ENCODE results near the gene MYH10.

The MYH10 gene

DNA sequence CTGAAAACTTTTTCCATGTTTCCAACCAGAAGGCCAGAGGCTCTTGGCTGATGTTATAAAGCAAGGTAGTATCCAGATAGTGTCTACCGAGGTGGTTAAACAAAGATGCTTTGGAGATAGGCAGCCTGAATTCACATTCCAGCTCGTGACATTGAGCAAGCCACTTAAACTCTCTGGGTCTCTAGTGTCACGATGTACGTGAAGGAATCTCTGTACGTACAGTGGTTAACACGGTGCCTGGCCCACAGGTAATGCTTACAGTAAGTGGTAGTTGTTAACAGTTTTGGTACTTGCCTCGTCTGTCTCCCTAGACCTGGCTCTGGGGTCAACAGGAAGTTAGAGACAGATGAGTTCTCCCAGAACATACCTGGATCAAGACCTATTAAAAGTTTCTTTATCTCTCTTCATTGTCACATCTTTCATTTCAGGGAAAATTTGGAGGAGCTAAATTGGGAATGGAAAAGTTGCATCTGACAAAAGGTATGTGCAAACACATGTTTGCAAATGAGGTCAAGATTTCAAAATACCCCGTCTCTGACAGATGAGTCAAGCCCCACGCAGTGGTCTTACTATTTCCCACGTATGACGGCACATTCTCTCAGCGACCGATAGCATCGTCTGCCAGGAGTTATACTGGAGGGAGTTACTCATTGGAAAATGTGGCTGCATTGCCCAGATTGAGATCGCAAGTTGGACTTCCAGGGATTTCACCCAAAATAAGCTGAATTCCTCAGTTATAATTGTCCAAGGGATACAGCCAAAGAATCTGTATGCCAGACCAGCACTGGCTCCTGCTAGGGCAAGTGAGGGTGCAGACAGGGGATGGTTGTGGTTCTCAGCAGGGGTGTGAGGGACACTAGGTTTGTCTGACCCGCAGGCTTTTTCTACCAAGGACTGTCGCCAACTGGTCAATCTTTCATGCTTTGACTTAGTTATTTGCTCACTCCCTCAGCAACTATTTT lies 18.9 kb upstream of the MYH10 start:
- no peak for DNase-seq (ENCODE audit: low read depth in 2 of 2)

DNA sequence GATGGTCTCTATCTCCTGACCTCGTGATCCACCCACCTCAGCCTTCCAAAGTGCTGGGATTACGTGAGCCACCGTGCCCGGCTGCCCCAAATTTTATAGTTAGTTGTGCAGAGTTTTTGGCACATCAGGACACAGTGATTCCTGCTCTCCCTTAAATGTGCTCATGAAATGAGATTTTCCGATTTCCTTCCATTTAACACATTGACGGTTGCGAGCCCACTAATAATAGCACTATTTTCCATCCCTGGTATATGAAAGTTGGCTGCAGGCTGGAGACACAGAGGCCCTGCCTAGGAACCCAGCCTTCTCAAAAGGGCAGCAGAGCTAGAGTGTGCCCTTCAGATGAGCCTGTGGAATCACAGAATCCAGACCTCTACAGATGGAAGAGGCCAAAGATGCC lies 17.4 kb upstream of the MYH10 start:
- no peak for DNase-seq (ENCODE audit: low read depth in 2 of 2)

DNA sequence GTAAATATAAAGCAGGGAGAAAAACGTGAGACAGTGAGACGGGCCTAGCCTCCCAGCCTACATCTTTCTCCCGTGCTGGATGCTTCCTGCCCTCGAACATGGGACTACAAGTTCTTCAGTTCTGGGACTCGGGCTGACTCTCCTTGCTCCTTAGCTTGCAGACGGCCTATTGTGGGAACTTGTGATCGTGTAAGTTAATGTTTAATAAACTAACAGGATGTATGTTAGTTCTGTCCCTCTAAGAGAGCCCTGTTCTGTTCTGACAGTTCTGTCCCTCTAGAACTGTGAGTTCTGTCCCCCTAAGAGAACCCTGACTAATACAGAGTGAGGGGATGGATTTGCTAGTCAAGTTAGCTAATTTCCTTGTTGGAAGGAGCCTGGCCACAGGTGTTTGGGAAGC lies 16.7 kb upstream of the MYH10 start:
- DNase-seq (ENCODE audit: low read depth in 2 of 2): no peak

DNA sequence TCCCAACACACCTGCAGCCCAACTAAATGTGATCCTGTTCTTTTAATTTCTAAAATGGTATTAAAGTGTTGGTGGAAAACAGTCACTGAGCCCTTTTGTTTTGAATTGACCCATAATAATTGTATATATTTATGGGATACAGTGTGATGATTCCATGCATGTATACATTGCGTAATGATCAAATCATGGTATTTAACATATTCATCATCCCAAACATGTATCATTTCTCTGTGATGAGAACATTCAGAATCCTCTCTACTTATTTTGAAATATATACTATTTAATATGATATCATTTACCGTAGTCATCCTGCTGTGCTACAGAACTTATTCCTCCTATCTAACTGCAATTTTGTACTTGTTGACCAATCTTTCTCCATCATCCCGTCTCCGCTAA lies 14.0 kb upstream of the MYH10 start:
- no peak for DNase-seq (ENCODE audit: low read depth in 2 of 2)

DNA sequence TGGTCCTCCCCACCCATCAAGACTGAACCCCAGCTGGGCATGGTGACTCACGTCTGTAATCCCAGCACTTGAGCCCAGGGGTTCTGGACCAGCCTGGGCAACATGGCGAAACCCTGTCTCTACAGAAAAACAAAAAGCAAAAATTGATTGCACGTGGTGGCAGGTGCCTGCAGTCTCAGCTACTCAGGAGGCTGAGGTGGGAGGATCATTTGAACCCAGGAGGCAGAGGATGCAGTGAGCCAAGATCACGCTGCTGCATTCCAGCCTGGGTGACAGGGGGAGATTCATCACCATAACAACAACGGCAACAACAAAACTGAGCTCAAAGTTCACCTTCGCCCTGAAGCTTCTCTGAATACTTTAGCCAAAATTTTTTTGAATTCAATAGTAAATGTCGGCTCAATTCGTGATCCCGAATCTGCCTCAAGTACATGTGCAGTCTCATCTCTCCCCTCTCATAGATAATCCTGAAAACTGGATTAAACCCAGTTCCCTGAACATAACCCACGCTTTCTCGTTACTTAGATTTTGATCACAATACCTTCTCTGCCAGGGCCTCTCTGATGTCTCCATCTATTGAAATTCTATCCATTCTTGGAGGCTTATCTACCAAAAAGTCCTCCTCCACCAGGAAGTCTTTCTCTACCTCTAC lies 13.5 kb upstream of the MYH10 start:
- DNase-seq (ENCODE audit: low read depth in 2 of 2): no peak

DNA sequence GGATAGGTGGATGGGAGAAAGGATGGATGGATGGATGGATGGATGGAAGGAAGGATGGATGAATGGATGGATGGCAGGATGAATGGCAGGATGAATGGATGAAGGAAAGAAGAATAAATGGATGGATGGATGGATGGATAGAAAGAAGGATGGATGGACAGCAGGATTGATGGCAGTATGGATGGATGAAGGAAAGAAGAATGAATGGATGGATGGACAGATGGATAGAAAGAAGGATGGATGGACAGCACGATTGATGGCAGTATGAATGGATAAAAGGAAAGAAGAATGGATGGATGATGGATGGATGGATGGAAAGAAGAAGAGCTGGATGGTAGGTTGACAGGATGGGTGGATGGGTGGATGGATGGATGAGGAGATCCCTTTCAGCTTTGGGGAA lies 9.2 kb upstream of the MYH10 start:
- no peak for DNase-seq (ENCODE audit: low read depth in 2 of 2)

DNA sequence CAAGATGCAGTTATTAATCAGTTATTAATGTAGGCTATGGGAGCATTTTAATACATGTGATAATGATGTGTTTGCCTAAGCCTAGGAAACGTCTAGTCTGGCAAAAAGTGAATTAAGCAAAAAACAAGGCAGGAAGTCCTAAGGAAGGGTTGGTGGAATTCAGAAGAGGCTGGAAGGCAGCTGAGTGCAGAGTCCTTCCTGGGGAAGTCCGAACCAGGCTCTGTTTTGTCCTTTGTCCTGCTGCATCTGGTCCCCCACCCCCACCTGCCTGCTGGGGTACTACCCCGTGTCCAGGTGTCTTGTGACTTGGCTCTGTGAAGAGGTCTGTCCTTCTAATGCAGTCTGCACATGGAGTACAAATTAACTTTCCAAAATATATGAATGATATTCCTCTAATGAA lies 1.5 kb upstream of the MYH10 start:
- DNase-seq (ENCODE audit: low read depth in 2 of 2): no peak

DNA sequence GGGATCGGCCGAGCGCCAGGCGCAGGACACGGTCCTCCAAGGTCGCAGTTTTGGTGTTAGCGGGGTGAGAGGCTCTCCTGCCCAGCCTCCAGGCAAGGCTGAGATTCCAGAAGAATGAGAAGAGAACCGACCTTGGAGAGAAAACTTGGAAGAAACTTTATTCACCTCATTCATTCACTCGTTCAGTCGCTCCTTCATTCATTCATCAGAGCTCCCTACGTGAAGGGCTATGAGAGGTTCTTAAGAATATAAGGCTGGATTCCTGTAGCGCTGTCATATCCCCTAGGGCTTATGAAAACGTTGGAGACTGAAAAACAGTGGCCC lies 991 bp upstream of the MYH10 start:
- no peak for DNase-seq (ENCODE audit: low read depth in 2 of 2)

DNA sequence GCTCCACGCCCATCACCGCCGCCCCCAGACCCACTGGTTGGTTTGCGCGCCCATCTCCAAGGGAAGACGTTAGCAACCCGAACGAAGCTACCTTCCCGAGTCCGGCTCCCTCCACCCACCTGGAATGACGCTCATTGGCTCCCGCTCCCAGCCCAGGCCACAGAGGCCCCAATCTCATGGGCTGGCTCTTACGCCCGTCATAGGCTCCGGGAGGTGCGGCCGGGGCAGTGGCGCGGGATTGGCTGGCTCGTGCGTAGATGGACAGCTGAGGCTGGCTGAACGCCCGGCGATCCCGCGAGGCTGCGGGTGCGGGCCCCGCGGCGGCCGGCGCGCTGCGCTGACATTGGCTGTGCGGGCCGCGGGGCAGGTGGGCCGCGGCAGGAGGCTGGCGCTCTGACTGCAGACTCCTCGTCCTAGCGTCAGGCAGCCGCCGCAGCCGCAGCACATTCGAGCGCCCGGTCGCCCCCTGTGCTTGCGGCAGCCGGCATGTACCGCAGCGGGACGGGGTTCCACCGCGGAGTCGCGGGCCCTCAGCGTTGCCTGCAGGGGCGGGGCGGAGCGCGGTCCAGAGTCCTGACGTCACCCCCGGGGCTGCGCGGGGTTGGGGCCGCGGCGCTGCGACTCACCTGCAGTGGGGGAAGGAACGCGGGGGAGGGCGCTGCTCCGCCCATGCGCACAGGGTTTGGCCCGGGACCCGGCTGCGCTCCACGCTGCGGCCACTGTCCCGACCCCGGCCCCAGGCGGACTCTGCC lies 453 bp upstream of the MYH10 start:
- DNase-seq (ENCODE audit: low read depth in 2 of 2): peak; percentile 90 to 91

DNA sequence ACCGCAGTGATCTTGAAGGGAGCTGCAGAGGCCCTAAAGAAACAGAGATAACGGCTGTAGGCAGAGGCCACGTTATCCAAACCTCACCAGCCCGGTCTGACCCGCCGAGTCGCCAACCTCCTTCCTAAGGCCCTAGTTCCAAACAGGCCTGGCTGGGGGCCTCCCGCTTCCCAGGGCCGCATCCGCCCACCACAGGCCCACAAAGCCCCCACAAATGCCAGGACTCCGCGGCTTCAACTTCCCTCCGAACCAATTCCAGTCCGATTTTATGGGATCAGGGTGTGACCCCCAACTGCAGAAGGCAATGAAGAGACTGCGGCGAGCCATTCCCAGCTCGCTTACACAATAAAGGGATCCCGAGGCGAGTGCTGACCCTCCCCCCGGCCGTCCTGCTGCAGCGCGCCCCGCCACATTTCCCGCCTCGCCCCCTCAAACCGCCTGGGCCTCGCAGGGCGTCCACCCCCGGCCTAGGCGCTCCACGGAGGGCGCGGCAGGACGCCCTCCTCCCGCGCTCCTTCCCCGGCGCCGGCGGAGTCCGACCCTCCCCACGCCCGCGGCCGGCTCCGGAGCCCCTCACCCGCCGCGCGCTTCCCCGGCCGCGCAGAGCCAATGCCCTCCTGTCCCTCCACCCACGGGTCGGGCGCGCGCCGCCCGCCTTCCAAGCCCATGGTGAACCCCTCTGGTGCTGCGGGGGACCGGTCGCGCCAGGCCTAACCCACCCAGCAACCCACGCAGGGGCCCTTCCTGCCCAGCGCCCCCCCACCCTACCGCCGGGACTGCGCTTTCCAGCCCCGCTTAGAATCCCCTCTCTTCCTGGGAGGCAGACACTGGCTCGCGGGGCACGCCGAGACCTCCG lies 926 bp downstream of the MYH10 start:
- DNase-seq (ENCODE audit: low read depth in 2 of 2): no peak

DNA sequence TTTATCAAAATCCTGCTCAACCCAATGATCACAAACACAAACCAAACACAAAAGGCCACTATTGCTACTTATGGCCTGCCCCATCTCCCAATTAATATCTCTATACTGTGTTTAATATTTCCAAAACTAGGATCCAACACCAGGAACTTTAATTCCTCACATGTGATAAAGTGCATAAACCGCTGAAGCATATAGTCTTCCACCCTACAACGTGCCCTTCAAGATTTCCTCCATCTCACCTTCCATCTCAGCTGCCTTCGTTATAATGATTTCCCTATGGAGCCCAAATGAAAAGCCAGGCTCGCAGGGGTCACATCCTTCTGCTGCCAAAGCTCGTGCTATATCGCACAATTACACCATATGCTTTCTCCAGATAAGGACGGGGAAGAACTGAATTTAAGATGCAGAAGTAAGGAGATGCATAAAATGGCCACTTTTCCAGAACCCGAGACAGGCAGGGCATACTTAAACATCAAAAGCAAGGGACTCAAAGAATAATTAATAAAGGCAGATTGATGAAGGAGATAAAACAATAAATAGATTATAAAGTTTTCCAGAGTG lies 1.8 kb downstream of the MYH10 start:
- DNase-seq (ENCODE audit: low read depth in 2 of 2): no peak

DNA sequence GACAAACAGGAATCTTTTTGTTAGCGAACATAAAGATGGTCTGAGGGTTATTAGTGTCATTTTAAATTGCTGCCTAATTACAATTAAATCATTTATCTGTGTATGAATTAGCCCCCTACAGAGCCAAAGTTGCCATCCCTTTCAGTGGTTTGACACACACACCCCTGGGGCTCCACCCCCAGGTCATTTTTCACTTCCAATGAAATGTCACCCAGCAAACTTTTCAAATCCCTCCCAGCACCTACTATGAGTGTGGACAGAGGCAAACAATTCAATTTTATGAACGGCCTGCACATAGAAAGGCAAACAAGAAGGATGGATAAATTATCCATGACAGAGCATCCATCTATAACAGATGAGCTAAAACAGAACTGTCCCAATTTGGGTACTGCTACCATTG lies 2.4 kb downstream of the MYH10 start:
- DNase-seq (ENCODE audit: low read depth in 2 of 2): no peak

DNA sequence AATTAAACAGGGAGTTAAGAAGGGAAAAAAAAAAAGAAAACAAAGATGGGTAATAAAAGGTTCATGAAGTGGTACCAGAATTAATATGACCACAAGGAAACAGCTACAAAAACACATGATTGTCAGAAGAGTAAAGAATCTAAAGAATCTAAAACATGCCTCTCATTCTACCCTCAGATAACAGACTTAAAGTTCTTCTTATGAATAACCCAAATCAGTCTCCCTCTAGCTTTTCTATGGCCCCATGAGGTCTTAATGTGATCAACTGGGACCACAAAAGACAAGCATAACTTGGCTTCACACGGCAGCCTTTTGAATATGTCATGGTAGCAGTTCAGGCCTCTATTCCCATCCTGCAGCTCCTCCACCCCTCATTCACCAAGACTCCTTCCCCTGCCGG lies 6.9 kb downstream of the MYH10 start:
- no peak for DNase-seq (ENCODE audit: low read depth in 2 of 2)

DNA sequence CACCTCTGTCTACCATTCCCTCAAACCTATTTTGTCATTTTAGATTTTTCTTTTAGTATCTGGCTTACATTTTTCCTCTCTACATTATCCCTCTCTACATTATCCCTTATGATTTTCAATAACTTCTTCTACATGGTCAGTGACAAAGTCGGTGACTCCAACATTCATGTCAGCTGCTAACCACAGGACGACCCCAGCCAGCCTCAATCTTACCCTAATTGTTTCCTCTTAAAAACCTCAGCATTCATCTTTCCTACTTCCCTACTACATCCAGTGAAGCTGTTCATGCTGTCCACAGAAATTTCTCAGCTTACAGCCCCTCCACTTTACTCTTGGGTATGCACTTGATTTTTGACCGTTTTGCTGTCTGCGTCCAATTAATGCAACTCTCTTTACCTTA lies 8.3 kb downstream of the MYH10 start:
- DNase-seq (ENCODE audit: low read depth in 2 of 2): no peak

DNA sequence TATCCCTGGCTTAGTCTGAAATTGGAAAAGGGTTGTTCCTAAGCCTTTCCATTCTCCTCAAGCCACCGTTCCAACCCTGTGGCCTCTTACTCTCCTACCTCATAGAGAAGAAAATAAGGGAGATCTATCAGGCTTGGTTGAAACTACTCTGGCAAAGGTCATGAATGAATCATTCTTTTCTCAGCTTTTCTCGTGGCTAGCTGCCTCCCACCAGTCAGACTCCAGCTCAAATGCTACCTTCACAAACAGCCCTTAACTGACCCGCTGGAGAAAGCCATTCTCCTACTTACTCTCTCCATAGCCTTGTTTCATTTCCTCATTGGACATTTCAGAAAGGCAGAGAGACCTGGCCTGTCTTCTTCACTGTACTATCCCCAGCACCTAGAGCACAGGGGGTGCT lies 8.9 kb downstream of the MYH10 start:
- no peak for DNase-seq (ENCODE audit: low read depth in 2 of 2)

DNA sequence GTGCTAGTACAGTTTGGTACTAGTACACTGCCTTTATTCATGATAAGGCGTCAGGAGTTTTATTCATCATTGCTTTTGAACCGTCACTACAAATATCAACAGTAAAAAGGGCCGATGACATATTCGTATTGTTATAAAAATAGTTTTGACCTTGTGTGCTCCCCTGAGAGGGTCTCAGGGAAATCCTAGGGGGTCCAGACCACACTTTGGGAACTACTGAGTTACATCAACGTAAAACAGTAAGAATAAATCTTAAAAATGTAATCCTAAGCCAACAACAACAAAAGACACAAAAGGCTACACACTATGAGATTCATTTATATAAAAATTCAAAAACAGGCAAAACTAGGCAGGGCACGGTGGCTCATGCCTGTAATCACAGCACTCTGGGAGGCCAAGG lies 11.2 kb downstream of the MYH10 start:
- DNase-seq (ENCODE audit: low read depth in 2 of 2): no peak

DNA sequence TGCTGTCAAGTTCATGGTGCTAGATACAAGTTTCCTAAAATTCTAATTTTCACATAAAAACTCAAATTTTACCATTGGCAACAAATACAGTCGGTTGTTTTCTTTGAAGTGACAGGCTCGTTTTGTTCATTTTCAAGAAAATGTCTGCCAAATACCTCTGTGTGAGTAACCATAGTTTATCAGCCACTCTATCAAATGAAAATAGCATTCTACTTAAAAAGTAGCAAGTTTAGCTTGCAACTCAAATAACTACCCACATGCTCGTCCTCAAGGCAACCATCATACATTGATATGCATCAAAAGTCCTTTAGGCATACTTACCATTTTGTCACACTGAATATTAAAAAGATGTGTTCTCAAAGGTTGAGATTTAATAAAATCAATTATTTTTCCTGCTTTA lies 11.7 kb downstream of the MYH10 start:
- no peak for DNase-seq (ENCODE audit: low read depth in 2 of 2)

DNA sequence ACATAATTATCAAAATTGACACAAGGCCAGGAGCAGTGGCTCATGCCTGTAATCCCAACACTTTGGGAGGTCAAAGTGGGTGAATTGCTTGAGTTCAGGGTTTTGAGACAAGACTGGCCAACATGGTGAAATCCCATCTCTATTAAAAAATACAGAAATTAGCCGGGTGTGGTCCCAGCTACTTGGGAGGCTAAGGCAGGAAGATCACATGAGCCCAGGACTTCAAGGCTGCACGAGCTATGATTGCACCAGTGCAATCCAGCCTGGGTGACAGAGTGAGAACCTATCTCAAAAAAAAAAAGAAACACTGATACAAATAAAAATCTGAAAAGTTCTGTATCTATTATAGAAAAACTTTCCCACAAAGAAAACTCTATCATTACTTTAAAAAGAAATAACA lies 15.5 kb downstream of the MYH10 start:
- DNase-seq (ENCODE audit: low read depth in 2 of 2): no peak

DNA sequence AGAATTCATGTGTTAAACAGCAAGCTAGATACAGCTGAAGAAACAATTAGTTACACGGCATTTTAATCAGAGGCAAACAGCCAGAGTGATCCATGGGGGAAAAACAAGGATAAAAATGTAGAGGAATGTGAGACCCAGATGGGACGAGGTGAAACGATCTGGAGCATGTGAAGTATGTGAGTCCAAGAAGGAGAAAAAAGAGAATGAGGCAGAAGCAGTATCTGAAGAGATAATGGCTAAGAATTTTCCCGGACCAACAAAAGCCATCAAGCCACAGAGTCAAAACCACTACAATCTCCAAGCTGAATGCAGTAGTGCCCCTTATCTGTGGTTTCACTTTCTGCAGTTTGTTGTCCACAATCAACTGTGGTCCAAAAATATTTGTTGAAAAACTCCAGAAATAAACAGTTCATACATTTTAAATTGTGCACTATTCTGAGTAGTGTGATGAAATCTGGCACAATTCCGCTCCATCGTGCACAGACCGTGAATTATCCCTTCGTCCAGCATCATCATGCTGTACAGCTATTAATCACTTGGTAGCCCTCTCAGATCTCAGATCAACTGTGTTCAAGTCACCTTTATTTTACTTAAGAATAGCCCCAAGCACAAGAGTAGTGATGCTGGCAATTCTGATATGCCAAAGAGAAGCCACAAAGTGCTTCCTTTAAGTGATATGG lies 18.8 kb downstream of the MYH10 start:
- DNase-seq (ENCODE audit: low read depth in 2 of 2): no peak

DNA sequence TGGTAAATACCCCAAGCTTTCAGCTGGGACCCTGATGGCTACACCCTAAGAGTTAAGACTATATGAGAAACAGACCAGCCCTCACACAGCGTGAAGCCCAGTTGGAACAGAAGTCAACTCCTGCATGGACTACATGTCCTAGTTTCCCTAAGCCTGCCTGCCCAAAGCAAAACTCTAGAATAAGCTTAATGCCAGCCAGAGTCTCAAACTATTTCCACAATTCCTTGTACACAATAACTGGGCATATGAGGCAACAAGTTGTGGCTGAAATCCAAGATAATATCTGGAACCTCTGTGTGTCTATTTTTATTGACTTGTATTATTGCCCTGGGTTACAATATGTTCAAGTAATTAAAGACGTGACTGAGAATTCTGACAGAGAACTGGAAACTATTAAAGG lies 19.4 kb downstream of the MYH10 start:
- no peak for DNase-seq (ENCODE audit: low read depth in 2 of 2)

DNA sequence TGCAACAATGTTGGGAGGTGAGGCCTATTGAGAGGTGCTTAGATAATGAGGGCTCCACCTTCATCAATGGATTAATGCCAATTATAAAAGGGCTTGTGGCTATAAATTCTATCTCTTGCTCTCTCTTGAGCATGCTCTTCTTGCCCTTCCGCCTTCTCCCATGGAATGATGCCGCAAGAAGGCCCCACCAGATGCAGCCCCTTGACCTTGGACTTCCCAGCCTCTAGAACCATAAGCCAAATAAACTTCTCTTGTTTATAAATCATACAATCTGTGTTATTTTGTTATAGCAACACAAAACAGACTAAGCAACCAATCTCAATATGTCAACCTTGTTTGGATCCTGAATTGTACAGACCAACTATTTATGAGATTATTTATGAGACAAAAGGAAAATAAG lies 20.0 kb downstream of the MYH10 start:
- DNase-seq (ENCODE audit: low read depth in 2 of 2): no peak

Data from stimulated activated CD8-positive, alpha-beta memory T cell treated with anti-CD3 and anti-CD28 coated beads, Interleukin-15, amount 100 ng/mL, for 48 hours (primary cell).